ENCODE data around the gene SNX1.

The SNX1 gene

GRCh38 chr15:64082757-64083156 lies 13.0 kb upstream of the SNX1 start:
- no peak for DNase-seq (ENCODE audit: low read depth in 2 of 2)
- TF ChIP-seq CTCF (IDR thresholded peaks at IDR 0.05; ENCODE audit: low read depth, low read length) = no peak
- no peak overlapping the region for H3K4me3 ChIP-seq (replicated peaks in 1 of 2; ENCODE audit: low read depth in 2 of 2, low read length in 2 of 2)

GRCh38 chr15:64089543-64090280 lies 6.1 kb upstream of the SNX1 start:
- no peak for TF ChIP-seq CTCF (IDR thresholded peaks at IDR 0.05; ENCODE audit: low read depth, low read length)
- no peak for DNase-seq (ENCODE audit: low read depth in 2 of 2)
- no peak overlapping the region for H3K4me3 ChIP-seq (replicated peaks in 1 of 2; ENCODE audit: low read depth in 2 of 2, low read length in 2 of 2)

- TF ChIP-seq CTCF (IDR thresholded peaks at IDR 0.05; ENCODE audit: low read depth, low read length) = no peak
- no peak overlapping the region for H3K4me3 ChIP-seq (replicated peaks in 1 of 2; ENCODE audit: low read depth in 2 of 2, low read length in 2 of 2)
- DNase-seq (ENCODE audit: low read depth in 2 of 2) = no peak
Measured at GRCh38 chr15:64090527-64090926, 5.3 kb upstream of the SNX1 start.

GRCh38 chr15:64092075-64092820 lies 3.5 kb upstream of the SNX1 start:
- TF ChIP-seq CTCF (IDR thresholded peaks at IDR 0.05; ENCODE audit: low read depth, low read length) = no peak
- no peak for DNase-seq (ENCODE audit: low read depth in 2 of 2)
- H3K4me3 ChIP-seq (replicated peaks in 1 of 2; ENCODE audit: low read depth in 2 of 2, low read length in 2 of 2) = peak overlapping the region in 1 of 2 donors; percentile 83

GRCh38 chr15:64092864-64093626 lies 2.7 kb upstream of the SNX1 start:
- peak; percentile 57 to 58 for DNase-seq (ENCODE audit: low read depth in 2 of 2)
- peak; percentile 16 for TF ChIP-seq CTCF (IDR thresholded peaks at IDR 0.05; ENCODE audit: low read depth, low read length)
- H3K4me3 ChIP-seq (replicated peaks in 1 of 2; ENCODE audit: low read depth in 2 of 2, low read length in 2 of 2) = peak overlapping the region; percentile 79 to 83

GRCh38 chr15:64093627-64094417 lies 2.0 kb upstream of the SNX1 start, which contains the start of gene CIAO2A:
Gene CIAO2A (minus strand): TSS chr15:64093838. CDS start chr15:64093768, 70 bp downstream.
- peak; percentile 99 for DNase-seq (ENCODE audit: low read depth in 2 of 2)
- peak within 1 kb of the TSS; percentile 79 to 83 for H3K4me3 ChIP-seq (replicated peaks in 1 of 2; ENCODE audit: low read depth in 2 of 2, low read length in 2 of 2)
- no peak for TF ChIP-seq CTCF (IDR thresholded peaks at IDR 0.05; ENCODE audit: low read depth, low read length)

Data from cardiac fibroblast (primary cell).